DMS 273 (cell line): ENCODE results near the gene SPRED1.
"Not testable (repeated sequence)": the region's sequence is repeated elsewhere in the genome, so short reads cannot be mapped to it uniquely, and the experiment has no call there.

Experiments
- DNase-seq: peaks from one replicate; lab custom pipeline; 2025; ENCODE audit not compliant: unreplicated experiment; lab: John Stamatoyannopoulos, UW

SPRED1 gene

GRCh38 chr15:38229705-38230310, 22.8 kb upstream of the SPRED1 start:
- no peak for DNase-seq

GRCh38 chr15:38231436-38231835, 21.2 kb upstream of the SPRED1 start:
- no peak for DNase-seq

GRCh38 chr15:38237021-38237420, 15.6 kb upstream of the SPRED1 start:
- DNase-seq, result not testable (repeated sequence)

GRCh38 chr15:38238311-38238710, 14.3 kb upstream of the SPRED1 start:
- no peak for DNase-seq

GRCh38 chr15:38242055-38242454, 10.6 kb upstream of the SPRED1 start:
- DNase-seq, result no peak

GRCh38 chr15:38243278-38244055, 9.2 kb upstream of the SPRED1 start:
- no peak for DNase-seq

- DNase-seq, result no peak
These were observed 5.3 kb upstream of the SPRED1 start for GRCh38 chr15:38247336-38247735.

- peak; percentile 37 for DNase-seq
These were observed 730 bp downstream of the SPRED1 start for GRCh38 chr15:38253351-38253781.

GRCh38 chr15:38254051-38254883, 1.6 kb downstream of the SPRED1 start:
- peak; percentile 52 for DNase-seq

- no peak for DNase-seq
These were observed 3.1 kb downstream of the SPRED1 start for GRCh38 chr15:38255690-38256089.

- no peak for DNase-seq
These were observed 5.0 kb downstream of the SPRED1 start for GRCh38 chr15:38257676-38258075.

- no peak for DNase-seq
These were observed 6.5 kb downstream of the SPRED1 start for GRCh38 chr15:38259134-38259533.

GRCh38 chr15:38260077-38260476, 7.4 kb downstream of the SPRED1 start:
- DNase-seq, result no peak

- no peak for DNase-seq
These were observed 10.6 kb downstream of the SPRED1 start for GRCh38 chr15:38263251-38263650.

- DNase-seq, result no peak
These were observed 11.4 kb downstream of the SPRED1 start for GRCh38 chr15:38263996-38264395.

GRCh38 chr15:38266247-38266986, 13.8 kb downstream of the SPRED1 start:
- no peak for DNase-seq

- DNase-seq, result no peak
These were observed 14.9 kb downstream of the SPRED1 start for GRCh38 chr15:38267421-38268022.

GRCh38 chr15:38271144-38271543, 18.5 kb downstream of the SPRED1 start:
- DNase-seq, result no peak

GRCh38 chr15:38271895-38272294, 19.3 kb downstream of the SPRED1 start:
- no peak for DNase-seq

GRCh38 chr15:38272431-38272830, 19.8 kb downstream of the SPRED1 start:
- DNase-seq, result not testable (repeated sequence)

GRCh38 chr15:38274135-38274534, 21.5 kb downstream of the SPRED1 start:
- no peak for DNase-seq
